Neural progenitor cell (in vitro differentiated cells): ENCODE measurements around the gene EHMT1. TPM values are rescaled to one million over a fixed set of nuclear protein-coding genes. Genes with fewer than 3 reads are reported as not detected.
A peak's percentile ranks its signal among the peaks of the same experiment; 100 is the strongest.
"Not testable (repeated sequence)": the region's sequence is repeated elsewhere in the genome, so short reads cannot be mapped to it uniquely, and the experiment has no call there.

Experiments
- DNase-seq: peaks from one replicate; pipeline ENCODE4 v3.0.0-alpha.2; 2016; ENCODE audit warnings: low spot score
- H2AFZ ChIP-seq: fragments of 200-600 bp; sonication (generic); replicated peaks from 2 replicates; pipeline ENCODE4 v1.6.1; 2016; ENCODE audit warnings: antibody characterized with exemption
- H3F3A ChIP-seq: fragments of 200-600 bp; sonication (generic); 2 replicates; pipeline ENCODE4 v1.6.1; 2016; ENCODE audit warnings: antibody characterized with exemption, low read depth
- H3K27ac ChIP-seq: fragments of 200-600 bp; sonication (generic); 2 replicates; pipeline ENCODE4 v1.5.1; 2016; ENCODE audit warnings: mild to moderate bottlenecking
- H3K27me3 ChIP-seq: fragments of 200-600 bp; sonication (generic); 2 replicates; pipeline ENCODE4 v1.6.1; 2016; ENCODE audit warnings: mild to moderate bottlenecking, moderate library complexity
- H3K36me3 ChIP-seq: fragments of 200-600 bp; sonication (generic); 2 replicates; pipeline ENCODE4 v1.5.1; 2016
- H3K4me1 ChIP-seq: fragments of 200-600 bp; sonication (generic); 2 replicates; pipeline ENCODE4 v1.6.1; 2016; ENCODE audit warnings: mixed run types
- H3K4me2 ChIP-seq: fragments of 200-600 bp; sonication (generic); 2 replicates; pipeline ENCODE4 v1.6.1; 2016
- H3K4me3 ChIP-seq: fragments of 200-600 bp; sonication (generic); 2 replicates; pipeline ENCODE4 v1.5.1; 2016
- H3K79me2 ChIP-seq: fragments of 200-600 bp; sonication (generic); 2 replicates; pipeline ENCODE4 v1.6.1; 2016; ENCODE audit warnings: low read depth
- H3K9ac ChIP-seq: fragments of 200-600 bp; sonication (generic); 2 replicates; pipeline ENCODE4 v1.6.1; 2016
- H3K9me3 ChIP-seq: fragments of 200-600 bp; sonication (generic); 2 replicates; pipeline ENCODE4 v1.5.1; 2016; ENCODE audit warnings: low read depth
- H4K20me1 ChIP-seq: fragments of 200-600 bp; sonication (generic); 2 replicates; pipeline ENCODE4 v1.6.1; 2016; ENCODE audit warnings: low read depth
- H3K27ac Mint-ChIP-seq: 3 replicates; pipeline ENCODE4 v1.8.0; 2021; ENCODE audit warnings: mixed read lengths
- H3K27me3 Mint-ChIP-seq: 2 replicates; pipeline ENCODE4 v1.8.0; 2022; ENCODE audit warnings: low read depth, mild to moderate bottlenecking, inconsistent platforms, moderate library complexity, mixed read lengths; ENCODE audit not compliant: insufficient read depth
- H3K36me3 Mint-ChIP-seq: 3 replicates; pipeline ENCODE4 v1.8.0; 2021; ENCODE audit warnings: mixed read lengths
- H3K4me1 Mint-ChIP-seq: 3 replicates; pipeline ENCODE4 v1.8.0; 2021; ENCODE audit warnings: mixed read lengths
- H3K4me3 Mint-ChIP-seq: 3 replicates; pipeline ENCODE4 v1.8.0; 2021; ENCODE audit warnings: mild to moderate bottlenecking, moderate library complexity, mixed read lengths
- H3K9me3 Mint-ChIP-seq: 3 replicates; pipeline ENCODE4 v1.8.0; 2020; ENCODE audit warnings: mixed read lengths
- CTCF ChIP-seq: fragments of 200-600 bp; sonication (generic); IDR thresholded peaks from 2 replicates; pipeline ENCODE4 v1.5.1; 2017; ENCODE audit warnings: antibody characterized with exemption, mild to moderate bottlenecking
- EZH2 ChIP-seq: fragments of 200-600 bp; sonication (generic); IDR thresholded peaks from 2 replicates; pipeline ENCODE4 v1.6.1; 2017; ENCODE audit warnings: antibody characterized with exemption, mild to moderate bottlenecking, moderate library complexity
- EZH2phosphoT487 ChIP-seq: fragments of 200-600 bp; sonication (generic); IDR thresholded peaks from 2 replicates; pipeline ENCODE4 v1.6.1; 2017; ENCODE audit warnings: antibody characterized with exemption
- total RNA-seq: library from RNA; depleted of rRNA; stranded (reverse); fragments of >200 nt; gene quantifications from 2 replicates; pipeline ENCODE4 v1.2.3, GENCODE V29; 2015; ENCODE audit warnings: low replicate concordance

The EHMT1 gene
- total RNA-seq, 1 donor from 2014 or later, result 47.8 TPM

DNA sequence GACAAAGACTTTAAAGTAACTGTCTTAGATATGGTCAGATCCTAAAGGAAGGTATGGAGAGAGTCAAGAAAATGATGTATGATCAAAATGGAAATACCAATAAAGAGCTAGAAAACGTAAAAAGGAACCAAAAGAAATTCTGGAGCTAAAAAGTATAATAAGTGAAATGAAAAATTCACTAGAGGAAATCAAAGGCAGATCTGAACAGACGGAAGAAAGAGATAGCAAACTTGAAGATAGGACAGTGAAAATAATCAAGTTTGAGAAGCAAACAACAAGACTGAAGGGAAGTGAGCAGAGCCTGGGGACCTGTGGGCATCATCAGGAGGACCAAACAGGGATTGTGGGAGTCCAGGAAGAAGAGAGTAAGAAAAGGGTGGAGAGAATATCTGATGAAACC, 115.4 kb downstream of the EHMT1 start:
- Histone ChIP-seq H4K20me1 (peaks cover 5% of the 10 kb centered on the region), H3K4me1 (no peaks in the 10 kb centered on the region), H3F3A (no peaks in the 10 kb centered on the region), H3K4me2 (no peak overlapping the region), H2AFZ (no peak overlapping the region), H3K9ac (no peak overlapping the region), H3K4me3 (no peak overlapping the region), H3K79me2 (peaks cover 18% of the 10 kb centered on the region), H3K27ac (no peak overlapping the region), H3K9me3 (peaks cover 12% of the 10 kb centered on the region), H3K36me3 (peaks cover 19% of the 10 kb centered on the region), H3K27me3 (no peaks in the 10 kb centered on the region)
- TF ChIP-seq EZH2 (no peak), CTCF (no peak), EZH2phosphoT487 (no peak)
- Mint-ChIP-seq H3K4me3 (no peak overlapping the region), H3K4me1 (peaks cover 8% of the 10 kb centered on the region), H3K36me3 (peaks cover 73% of the 10 kb centered on the region), H3K27ac (no peak overlapping the region), H3K9me3 (peaks cover 50% of the 10 kb centered on the region), H3K27me3 (peaks cover 9% of the 10 kb centered on the region)
- DNase-seq, result no peak

DNA sequence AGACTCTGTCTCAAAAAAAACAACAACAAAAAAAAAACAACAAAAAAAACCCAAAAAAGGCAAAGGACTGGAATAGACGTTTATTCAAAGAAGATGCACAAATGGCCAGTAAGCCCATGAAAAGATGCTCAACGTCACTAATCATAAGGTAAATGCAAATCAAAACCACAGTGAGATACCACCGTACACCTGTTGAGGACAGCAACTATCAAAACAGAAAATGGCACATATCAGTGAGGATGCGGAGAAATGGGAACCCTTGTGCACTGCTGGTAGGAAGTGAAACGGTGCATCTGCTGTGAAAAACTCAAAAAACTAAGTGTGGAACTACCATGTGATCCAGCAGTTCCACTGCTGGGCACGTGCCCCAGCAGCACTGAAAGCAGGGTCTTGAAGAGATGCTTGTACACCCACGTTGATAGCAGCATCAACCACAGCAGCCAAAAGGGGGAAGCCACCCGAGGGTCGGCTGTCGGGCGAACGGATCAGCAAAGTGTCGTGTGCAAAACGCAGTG, 119.4 kb downstream of the EHMT1 start:
- H3K36me3 ChIP-seq, result peaks cover 18% of the 10 kb centered on the region
- H3K4me3 ChIP-seq, H3K27ac Mint-ChIP-seq, H3K4me2 ChIP-seq, H3K27ac ChIP-seq, DNase-seq, H3K4me3 Mint-ChIP-seq, H3K4me1 ChIP-seq, H2AFZ ChIP-seq, H3K27me3 ChIP-seq, H3K9ac ChIP-seq, H3F3A ChIP-seq, H3K27me3 Mint-ChIP-seq: not testable (repeated sequence)
- H3K36me3 Mint-ChIP-seq, result peaks cover 52% of the 10 kb centered on the region
- H3K4me1 Mint-ChIP-seq, result peaks cover 19% of the 10 kb centered on the region
- peaks cover 12% of the 10 kb centered on the region for H3K9me3 ChIP-seq
- peaks cover 16% of the 10 kb centered on the region for H3K79me2 ChIP-seq
- peaks cover 35% of the 10 kb centered on the region for H3K9me3 Mint-ChIP-seq
- peaks cover 17% of the 10 kb centered on the region for H4K20me1 ChIP-seq

GRCh38 chr9:137738703-137739102, 119.9 kb downstream of the EHMT1 start:
- H4K20me1 ChIP-seq, result peaks cover 17% of the 10 kb centered on the region
- peaks cover 30% of the 10 kb centered on the region for H3K9me3 Mint-ChIP-seq
- no peak for DNase-seq
- no peak overlapping the region for H3K27ac Mint-ChIP-seq
- no peaks in the 10 kb centered on the region for H3K27me3 ChIP-seq
- no peak overlapping the region for H3K27ac ChIP-seq
- H3K36me3 Mint-ChIP-seq, result peaks cover 48% of the 10 kb centered on the region
- no peak overlapping the region for H3K4me3 ChIP-seq
- H3K79me2 ChIP-seq, result peaks cover 16% of the 10 kb centered on the region
- peaks cover 19% of the 10 kb centered on the region for H3K4me1 Mint-ChIP-seq
- peaks cover 6% of the 10 kb centered on the region for H3K27me3 Mint-ChIP-seq
- H3K4me3 Mint-ChIP-seq, result peak overlapping the region; percentile 4
- H3K4me2 ChIP-seq, result no peak overlapping the region
- H3K4me1 ChIP-seq, result no peaks in the 10 kb centered on the region
- no peak for TF ChIP-seq EZH2
- TF ChIP-seq CTCF, result no peak
- TF ChIP-seq EZH2phosphoT487, result no peak
- H2AFZ ChIP-seq, result no peak overlapping the region
- H3K36me3 ChIP-seq, result peaks cover 16% of the 10 kb centered on the region
- no peaks in the 10 kb centered on the region for H3F3A ChIP-seq
- no peak overlapping the region for H3K9ac ChIP-seq
- peaks cover 12% of the 10 kb centered on the region for H3K9me3 ChIP-seq

DNA sequence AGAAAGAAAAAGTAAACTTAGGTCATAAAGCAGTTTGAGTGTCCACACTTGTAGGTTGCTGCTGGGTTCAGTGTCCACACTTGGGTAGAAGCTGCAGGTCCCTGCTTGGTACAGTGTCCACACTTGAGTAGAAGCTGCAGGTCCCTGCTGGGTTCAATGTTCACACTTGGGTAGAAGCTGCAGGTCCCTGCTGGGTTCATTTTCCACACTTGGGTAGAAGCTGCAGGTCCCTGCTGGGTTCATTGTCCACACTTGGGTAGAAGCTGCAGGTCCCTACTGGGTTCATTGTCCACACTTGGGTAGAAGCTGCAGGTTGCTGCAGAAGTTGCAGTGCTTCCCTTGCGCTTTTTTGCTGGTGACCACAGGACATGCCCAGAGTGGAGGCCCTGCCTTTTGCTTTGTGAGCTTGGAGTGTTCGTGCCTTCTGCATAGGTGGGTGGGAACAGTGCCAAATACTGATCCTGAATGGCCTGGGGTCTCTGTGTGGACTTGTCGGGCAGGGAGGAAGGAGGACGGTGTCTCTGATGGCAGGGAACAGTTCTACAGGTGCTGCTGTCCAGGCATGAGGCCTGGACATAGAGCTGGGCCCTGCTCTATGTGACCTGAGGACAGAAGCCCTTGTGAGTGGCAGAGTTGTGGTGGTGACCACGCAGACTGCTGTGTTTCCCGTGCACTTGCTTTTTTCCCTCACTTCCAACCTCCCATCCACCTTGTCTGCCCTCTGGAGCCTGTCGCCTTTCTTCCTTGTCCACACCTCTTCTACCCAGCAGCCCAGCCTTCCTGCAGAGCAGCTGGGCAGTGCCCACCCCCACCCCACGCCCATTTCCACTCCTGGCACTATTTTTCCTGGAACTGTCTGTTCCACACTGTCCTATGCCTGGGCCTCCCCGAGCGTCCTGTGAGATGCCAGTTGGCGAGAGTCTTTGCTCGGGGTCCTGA, 120.8 kb downstream of the EHMT1 start:
- no peak overlapping the region for H2AFZ ChIP-seq
- TF ChIP-seq EZH2phosphoT487 (no peak), CTCF (no peak), EZH2 (no peak)
- no peak overlapping the region for H3K27ac ChIP-seq

More for the DNA sequence above, 120.8 kb downstream of the EHMT1 start:
- Histone ChIP-seq H3K4me1 (no peaks in the 10 kb centered on the region), H3K9me3 (peaks cover 7% of the 10 kb centered on the region), H3K4me2 (no peak overlapping the region), H3K4me3 (no peak overlapping the region), H3K79me2 (peaks cover 16% of the 10 kb centered on the region), H4K20me1 (peaks cover 17% of the 10 kb centered on the region), H3K36me3 (peaks cover 15% of the 10 kb centered on the region), H3K9ac (no peak overlapping the region), H3K27me3 (no peaks in the 10 kb centered on the region), H3F3A (no peaks in the 10 kb centered on the region)
- DNase-seq, result no peak
- Mint-ChIP-seq H3K4me1 (peaks cover 19% of the 10 kb centered on the region), H3K36me3 (peaks cover 42% of the 10 kb centered on the region), H3K4me3 (no peak overlapping the region), H3K27ac (peak overlapping the region; percentile 87), H3K9me3 (peaks cover 22% of the 10 kb centered on the region), H3K27me3 (peaks cover 7% of the 10 kb centered on the region)
